Left lung (tissue), 10 donors: ENCODE measurements around the gene DTNB. TPM values are rescaled to one million over a fixed set of nuclear protein-coding genes. Genes with fewer than 3 reads are reported as not detected.

ENCODE experiments used
- ATAC-seq: fragments of 200-7000 bp; cut with Tn5 transposase; one replicate; pipeline ENCODE4 v1.9.1; 2020; ENCODE audit warnings: moderate library complexity
- DNase-seq, 4 donors: peaks; one replicate each; pipeline ENCODE4 v3.0.0-alpha.2; 2013 to 2020
- H3K27ac ChIP-seq, 2 donors: fragments of 200-600 bp; sonication (generic) in 1 of 2; one replicate each; pipeline versions ENCODE4 v1.5.0 to v1.8.0; 2020 to 2021
- H3K27me3 ChIP-seq, 2 donors: fragments of 200-600 bp; sonication (generic) in 1 of 2; one replicate each; pipeline versions ENCODE4 v1.5.0 to v1.8.0; 2020 to 2021
- H3K36me3 ChIP-seq, 2 donors: fragments of 200-600 bp; sonication (generic) in 1 of 2; one replicate each; pipeline versions ENCODE4 v1.5.0 to v1.8.0; 2020 to 2021
- H3K4me1 ChIP-seq, 2 donors: fragments of 200-600 bp; one replicate each; pipeline ENCODE4 v1.8.0; 2021
- H3K4me3 ChIP-seq, 2 donors: fragments of 200-600 bp; sonication (generic) in 1 of 2; one replicate each; pipeline versions ENCODE4 v1.5.0 to v1.8.0; 2020 to 2021; ENCODE audit warnings: mild to moderate bottlenecking in 1 of 2
- H3K9me3 ChIP-seq, 2 donors: fragments of 200-600 bp; sonication (generic) in 1 of 2; one replicate each; pipeline versions ENCODE4 v1.5.0 to v1.8.0; 2020 to 2021
- intact Hi-C, 2 donors: fragments of 100-400 bp; cut with DNase I; formaldehyde crosslinking; loops; one replicate each; pipeline versions ENCODE4 v1.11.2 to v1.14.2; 2022
- polyA plus RNA-seq, 6 donors: library from polyadenylated mRNA; unstranded; fragments of 120-200 nt; gene quantifications; one replicate each; pipeline ENCODE4 v1.2.1, GENCODE V29; 2013; ENCODE audit not compliant: insufficient read length in 6 of 6
- total RNA-seq, 2 donors: library from RNA; stranded (reverse); fragmentation: NEBNext Ultra II Directional; extraction: Animal tissue kit (Norgen Biotek cat#: 25700); gene quantifications; one replicate each; pipeline ENCODE4 v1.2.1, GENCODE V29; 2021
- TF ChIP-seq, protein P1 (sequence below), 2 donors: fragments of 200-600 bp; sonication (generic) in 1 of 2; IDR thresholded peaks; one replicate each; pipeline versions ENCODE4 v1.5.0 to v1.8.0; 2021; ENCODE audit warnings: antibody characterized with exemption in 2 of 2
- donor health status: DM: no; HTN: yes; CAD: no.
- donor health status: DM: no; HTN: no; CAD: no.

DTNB gene
- total and polyA plus RNA-seq, 8 donors: 17.6 to 32.5 (median 29.5) TPM

- TF ChIP-seq, protein P1, sequence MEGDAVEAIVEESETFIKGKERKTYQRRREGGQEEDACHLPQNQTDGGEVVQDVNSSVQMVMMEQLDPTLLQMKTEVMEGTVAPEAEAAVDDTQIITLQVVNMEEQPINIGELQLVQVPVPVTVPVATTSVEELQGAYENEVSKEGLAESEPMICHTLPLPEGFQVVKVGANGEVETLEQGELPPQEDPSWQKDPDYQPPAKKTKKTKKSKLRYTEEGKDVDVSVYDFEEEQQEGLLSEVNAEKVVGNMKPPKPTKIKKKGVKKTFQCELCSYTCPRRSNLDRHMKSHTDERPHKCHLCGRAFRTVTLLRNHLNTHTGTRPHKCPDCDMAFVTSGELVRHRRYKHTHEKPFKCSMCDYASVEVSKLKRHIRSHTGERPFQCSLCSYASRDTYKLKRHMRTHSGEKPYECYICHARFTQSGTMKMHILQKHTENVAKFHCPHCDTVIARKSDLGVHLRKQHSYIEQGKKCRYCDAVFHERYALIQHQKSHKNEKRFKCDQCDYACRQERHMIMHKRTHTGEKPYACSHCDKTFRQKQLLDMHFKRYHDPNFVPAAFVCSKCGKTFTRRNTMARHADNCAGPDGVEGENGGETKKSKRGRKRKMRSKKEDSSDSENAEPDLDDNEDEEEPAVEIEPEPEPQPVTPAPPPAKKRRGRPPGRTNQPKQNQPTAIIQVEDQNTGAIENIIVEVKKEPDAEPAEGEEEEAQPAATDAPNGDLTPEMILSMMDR (IDR thresholded peaks at IDR 0.05): no peak
- ATAC-seq (peak; percentile 86), DNase-seq (peak in 1 of 4 donors; percentile 67)
- Histone ChIP-seq H3K9me3 (no peaks in the 10 kb centered on the region), H3K4me3 (no peak overlapping the region), H3K27me3 (no peaks in the 10 kb centered on the region), H3K4me1 (peaks cover 3 to 22% of the 10 kb centered on the region in 2 donors), H3K36me3 (no peaks in the 10 kb centered on the region), H3K27ac (no peak overlapping the region)
- intact Hi-C loops: no loop called here
Observed at GRCh38 chr2:25587361-25587760, 86.0 kb downstream of the DTNB start.

- intact Hi-C loops: no loop called here
Observed at GRCh38 chr2:25586726-25587144, 86.6 kb downstream of the DTNB start.

DNA sequence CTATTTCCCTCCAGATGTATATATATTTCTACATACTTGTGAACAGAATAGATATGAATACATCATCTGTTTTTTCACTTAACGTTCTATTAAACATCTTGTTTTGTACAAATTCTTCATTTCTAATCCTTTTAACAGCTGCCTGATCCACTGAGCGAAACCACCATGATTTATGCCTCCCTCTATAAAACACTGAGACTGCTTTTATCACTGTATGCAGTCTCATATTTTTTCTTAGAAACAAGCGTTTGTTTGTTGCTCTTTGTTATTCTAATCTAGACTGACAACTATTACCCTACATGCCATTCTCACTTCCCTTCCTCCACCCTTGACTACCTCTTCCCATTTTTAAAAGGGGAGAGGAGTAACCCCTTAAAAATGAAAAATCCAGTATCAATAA, 88.2 kb downstream of the DTNB start:
- no peak for ATAC-seq
- TF ChIP-seq, protein P1 (IDR thresholded peaks at IDR 0.05): no peak
- peaks cover 3 to 22% of the 10 kb centered on the region in 2 donors for H3K4me1 ChIP-seq
- H3K27me3 ChIP-seq: no peaks in the 10 kb centered on the region
- no peaks in the 10 kb centered on the region for H3K9me3 ChIP-seq
- intact Hi-C loops: no loop called here
- no peak for DNase-seq
- H3K4me3 ChIP-seq: no peak overlapping the region
- H3K36me3 ChIP-seq: no peaks in the 10 kb centered on the region
- H3K27ac ChIP-seq: no peak overlapping the region

More at GRCh38 chr2:25586726-25587144, 86.6 kb downstream of the DTNB start:
- Histone ChIP-seq H3K4me1 (peaks cover 3 to 22% of the 10 kb centered on the region in 2 donors), H3K4me3 (no peak overlapping the region), H3K9me3 (no peaks in the 10 kb centered on the region), H3K36me3 (no peaks in the 10 kb centered on the region), H3K27ac (no peak overlapping the region), H3K27me3 (no peaks in the 10 kb centered on the region)
- ATAC-seq (no peak), DNase-seq (no peak)
- TF ChIP-seq, protein P1 (IDR thresholded peaks at IDR 0.05): no peak

- ATAC-seq (peak; percentile 37), DNase-seq (no peak)
- Histone ChIP-seq H3K9me3 (no peaks in the 10 kb centered on the region), H3K4me1 (peaks cover 1 to 17% of the 10 kb centered on the region in 2 donors), H3K27ac (no peak overlapping the region), H3K36me3 (no peaks in the 10 kb centered on the region), H3K4me3 (no peak overlapping the region), H3K27me3 (no peaks in the 10 kb centered on the region)
- intact Hi-C loops: no loop called here
- TF ChIP-seq, protein P1 (IDR thresholded peaks at IDR 0.05): no peak
Observed at GRCh38 chr2:25582077-25582830, 91.1 kb downstream of the DTNB start.

DNA sequence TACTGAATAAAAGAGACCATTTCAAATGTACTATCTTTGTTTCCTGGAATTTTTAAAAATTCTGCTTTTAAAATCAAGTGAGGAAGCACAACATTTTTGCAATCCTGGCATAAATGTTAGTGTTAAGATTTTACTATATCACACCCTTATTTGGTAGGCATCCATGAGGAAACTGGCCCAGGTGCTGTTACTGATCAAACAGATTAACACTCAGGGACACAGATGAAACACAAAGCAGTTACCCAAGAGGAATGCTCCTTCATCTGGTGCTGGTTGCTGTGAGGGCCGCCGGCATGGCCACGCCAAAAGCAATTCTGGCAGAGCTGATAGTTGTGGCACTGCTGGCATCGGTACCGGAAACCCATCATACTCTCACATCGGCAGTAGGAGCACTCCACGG, 96.8 kb downstream of the DTNB start:
- H3K27me3 ChIP-seq: no peaks in the 10 kb centered on the region
- no peak overlapping the region for H3K27ac ChIP-seq
- H3K9me3 ChIP-seq: no peaks in the 10 kb centered on the region
- no peaks in the 10 kb centered on the region for H3K4me1 ChIP-seq
- TF ChIP-seq, protein P1 (IDR thresholded peaks at IDR 0.05): no peak
- no peak overlapping the region for H3K4me3 ChIP-seq
- no peaks in the 10 kb centered on the region for H3K36me3 ChIP-seq
- intact Hi-C loops: no loop called here
- no peak for ATAC-seq
- no peak for DNase-seq
